Stimulated activated CD8-positive, alpha-beta memory T cell treated with anti-CD3 and anti-CD28 coated beads, Interleukin-4, amount 100 ng/mL, for 48 hours (primary cell): ENCODE data around the gene MYL10.

Source experiments
- DNase-seq: peaks from one replicate; pipeline ENCODE4 v3.0.0-alpha.2; 2020

The MYL10 gene

DNA sequence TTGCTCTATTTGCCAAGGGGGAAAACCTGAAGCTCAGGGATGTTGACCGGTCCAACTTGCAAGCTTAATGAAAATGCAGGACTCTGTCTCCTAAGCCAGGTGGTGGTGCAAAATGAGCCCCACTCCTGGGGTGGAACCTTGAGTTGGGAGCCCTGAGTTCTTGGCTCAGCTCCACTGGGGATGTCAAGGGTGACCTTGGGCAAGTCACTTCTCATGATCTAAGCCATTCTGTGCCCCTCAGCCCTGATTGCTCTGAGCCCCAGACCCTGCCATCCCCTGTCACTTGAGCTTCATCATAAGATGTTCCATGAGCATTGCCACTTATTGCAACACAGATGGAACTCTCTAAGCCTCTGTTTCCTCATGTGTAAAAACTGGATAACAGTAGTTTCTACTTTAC, 33.9 kb downstream of the MYL10 start:
- DNase-seq, result no peak

DNA sequence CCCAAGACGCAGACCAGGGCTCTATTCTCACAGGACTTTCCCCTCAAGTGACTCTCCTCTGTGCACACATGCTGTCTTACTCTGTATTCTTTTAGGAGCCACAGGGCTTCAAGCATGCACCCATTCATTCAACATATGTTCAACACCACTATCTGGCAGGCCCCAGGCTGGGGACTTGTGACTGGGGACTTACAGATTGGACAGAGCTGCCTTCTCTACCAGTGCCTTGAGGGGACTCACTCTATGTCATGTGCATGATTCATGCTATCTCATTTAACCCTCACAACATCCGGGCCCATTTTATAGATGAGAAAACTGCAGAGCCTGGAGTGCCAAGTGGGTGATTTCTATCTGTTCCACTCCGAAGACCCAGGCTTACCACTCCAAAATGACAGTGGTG, 34.3 kb downstream of the MYL10 start:
- DNase-seq, result no peak

DNA sequence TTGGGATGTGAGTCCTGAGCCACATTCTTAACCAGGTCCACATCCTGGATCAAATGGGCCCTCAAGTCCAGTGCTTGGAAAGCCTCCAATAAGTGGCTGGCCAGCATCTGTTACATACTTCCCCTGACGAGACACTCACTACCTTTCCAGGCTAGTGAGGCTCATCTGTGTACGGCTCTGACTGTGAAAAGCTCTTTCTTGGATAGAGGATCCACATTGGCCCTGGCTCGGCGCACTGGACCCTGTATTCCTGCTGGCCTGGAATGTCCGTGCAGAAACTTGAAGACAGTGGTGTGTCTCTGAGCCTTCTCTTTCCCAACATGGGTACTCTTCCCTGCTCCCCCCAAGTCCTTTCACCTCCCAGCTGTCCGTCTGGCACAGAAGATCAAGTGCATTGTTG, 35.5 kb downstream of the MYL10 start:
- DNase-seq, result no peak

DNA sequence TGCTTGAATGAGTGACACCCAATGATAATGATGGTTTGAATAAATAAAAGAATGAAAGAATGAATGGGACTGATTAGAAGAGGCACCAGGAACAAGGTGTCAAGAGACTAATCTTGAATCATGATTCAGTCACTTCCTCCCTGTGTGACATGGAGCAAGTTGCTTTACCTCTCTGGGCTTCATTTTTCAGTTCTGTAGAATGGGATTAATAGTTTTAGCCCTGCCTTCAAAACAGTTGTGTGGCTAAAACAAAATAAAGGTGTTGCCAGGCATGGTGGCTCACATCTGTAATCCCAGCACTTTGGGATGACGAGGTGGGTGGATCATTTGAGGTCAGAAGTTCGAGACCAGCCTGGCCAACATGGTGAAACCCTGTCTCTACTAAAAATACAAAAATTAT, 37.6 kb downstream of the MYL10 start:
- no peak for DNase-seq

DNA sequence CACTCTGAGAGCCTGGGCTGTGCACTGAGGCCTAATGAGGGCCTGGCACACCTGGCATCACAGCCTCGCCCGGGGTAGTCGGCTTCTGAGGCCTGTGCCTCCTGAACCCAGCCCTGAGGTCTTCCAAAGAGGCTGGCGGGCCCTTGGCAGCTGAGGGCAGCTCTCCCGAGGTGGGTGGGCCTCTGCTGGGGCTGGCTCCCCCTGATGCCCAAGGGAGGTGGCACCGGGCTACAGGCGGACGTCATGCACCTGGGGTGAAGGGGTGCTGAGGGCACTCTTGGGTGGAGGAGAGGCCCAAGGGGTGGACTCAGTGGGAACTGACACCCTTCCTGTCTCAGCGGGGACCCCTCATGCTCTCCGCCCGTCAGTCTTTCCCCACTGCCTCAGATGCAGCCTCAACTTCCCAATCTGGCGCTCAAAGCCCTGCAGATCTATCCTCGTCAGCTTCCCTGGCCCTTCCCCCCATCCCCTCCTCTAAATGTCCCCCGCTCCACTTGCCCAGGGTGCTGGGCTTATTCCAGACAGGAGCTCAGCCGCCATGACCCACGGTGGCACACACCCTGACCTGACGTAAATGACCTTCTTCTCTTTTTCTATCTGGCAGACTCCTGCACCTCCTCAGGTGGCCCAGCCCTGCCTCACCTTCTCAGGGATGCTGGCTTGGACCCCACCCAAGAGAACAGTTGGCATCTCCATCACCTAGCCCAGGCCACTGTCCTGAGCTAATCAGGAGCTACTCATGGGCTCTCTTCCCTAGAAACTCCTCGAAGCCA, 38.2 kb downstream of the MYL10 start:
- no peak for DNase-seq

DNA sequence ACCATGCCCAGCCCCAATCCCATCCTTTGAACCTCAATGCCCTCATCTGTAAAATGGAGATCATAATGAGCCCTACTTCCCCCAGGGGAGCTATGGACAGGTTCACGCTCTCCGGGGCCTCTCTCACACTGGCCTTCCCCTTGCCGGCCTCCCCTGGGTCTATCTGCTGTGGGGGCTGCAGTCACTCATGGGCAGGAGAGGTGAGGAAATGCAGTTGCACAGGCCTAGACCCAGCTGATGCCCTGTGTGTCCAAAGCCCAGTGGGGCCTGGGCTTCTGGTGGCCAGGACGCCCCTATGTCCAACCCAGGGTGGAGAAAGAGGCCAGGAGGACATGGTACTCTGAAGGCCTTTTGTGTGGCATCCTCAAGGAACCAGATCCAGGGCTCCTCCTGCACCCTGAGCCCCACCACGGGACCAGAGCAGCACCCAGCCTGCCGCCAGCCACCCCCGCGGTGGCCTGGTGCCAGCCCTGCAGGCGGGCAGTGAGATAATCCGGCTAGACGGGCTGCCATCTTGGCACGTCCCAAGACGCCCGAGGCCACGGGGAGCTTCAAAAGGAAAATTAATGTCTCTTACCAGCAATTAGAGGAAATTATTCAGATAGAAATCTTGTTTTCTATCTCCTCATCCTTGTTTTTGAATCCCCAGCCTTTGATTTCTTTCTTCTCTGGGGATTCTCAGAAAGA, 39.0 kb downstream of the MYL10 start:
- DNase-seq, result no peak

DNA sequence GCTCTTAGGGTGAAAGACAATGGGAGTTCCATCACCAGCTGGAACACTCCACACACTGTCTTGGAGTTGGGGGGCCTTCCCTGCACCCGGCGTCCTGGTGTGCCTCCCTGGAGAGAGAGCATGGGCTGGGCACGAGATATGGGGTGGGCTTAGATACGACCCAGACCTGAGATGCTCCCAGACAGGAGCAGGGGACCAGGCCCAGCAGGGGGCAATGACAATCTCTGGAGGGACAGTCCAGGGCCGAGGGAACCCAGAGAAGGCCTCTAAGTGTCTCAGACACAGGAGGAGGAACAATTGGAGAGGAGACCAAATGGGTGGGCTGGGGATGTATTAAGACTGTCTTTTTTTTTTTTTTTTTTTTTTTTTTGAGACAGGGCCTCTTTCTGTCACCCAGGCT, 40.0 kb downstream of the MYL10 start:
- no peak for DNase-seq

DNA sequence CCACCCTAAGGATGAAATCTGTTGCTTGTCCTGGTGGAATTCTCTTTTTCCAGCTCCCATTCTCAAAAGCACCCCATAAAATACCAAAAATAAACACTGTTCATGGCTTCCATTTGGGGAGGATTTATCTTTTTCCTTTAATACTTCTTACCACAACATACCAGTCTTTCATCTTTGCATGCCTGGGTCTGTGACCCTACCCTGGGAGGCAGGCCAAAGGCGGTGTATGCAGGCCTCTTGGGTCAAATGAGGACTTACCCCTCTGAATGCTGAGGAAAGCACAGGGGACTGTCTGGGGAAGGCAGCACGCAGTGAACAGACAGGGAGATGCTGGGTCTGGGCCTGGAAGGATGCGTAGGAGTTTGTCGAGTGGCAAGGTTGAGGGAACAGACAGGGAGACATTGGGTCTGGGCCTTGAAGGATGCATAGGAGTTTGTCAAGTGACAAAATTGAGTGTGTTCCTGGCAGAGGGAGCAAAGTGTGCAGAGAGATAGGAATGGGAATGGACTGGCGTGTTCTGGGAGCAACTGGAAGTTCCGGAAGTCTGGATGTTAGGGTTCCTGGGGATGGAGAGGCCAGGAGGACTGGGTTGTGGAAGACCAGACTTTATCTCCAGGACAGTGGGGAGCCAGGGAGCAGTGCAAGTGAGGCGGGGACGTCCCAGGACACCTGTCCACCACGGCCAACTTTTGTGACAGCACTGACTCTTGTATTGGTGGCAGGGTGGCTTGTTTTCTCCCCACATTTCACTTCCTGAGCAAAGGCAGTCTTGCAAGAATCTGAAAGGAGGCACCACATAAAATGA, 40.8 kb downstream of the MYL10 start:
- DNase-seq, result no peak

DNA sequence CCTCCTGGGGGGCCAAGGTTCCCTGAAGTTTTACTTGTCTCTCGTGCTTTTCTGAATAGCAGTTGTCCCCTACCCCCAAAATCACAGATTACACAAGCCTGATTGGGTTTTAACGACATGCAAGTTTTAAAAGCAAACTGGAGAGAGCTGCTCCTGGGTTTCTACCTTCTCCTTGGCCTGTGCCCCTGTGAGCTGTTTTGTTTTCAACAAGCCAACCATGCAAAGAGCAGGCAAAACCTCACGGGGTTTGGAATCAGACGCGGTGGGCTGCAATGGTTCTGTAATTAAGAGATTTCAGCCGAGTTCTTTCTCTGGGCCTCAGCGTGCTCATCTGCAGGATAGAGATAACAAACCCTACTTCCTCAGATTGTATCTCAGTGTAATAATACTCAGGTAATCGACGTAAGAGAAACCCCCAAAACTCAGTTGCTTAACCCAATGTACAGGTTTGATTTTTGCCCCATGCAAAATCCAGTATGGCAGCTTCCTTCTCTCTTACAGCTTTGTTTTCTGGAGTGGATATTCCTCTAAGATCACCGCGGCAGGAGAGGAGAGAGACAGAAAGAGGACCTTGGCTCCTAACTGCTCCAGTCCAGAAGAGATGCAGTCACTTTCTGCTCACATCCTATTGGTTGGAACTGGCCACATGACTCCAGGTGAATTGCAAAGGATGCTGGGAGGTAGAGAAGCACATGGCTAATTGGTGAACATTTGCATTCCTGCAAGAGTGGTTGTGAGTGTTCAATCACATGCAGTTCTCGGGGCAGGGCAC, 42.0 kb downstream of the MYL10 start:
- DNase-seq, result no peak

DNA sequence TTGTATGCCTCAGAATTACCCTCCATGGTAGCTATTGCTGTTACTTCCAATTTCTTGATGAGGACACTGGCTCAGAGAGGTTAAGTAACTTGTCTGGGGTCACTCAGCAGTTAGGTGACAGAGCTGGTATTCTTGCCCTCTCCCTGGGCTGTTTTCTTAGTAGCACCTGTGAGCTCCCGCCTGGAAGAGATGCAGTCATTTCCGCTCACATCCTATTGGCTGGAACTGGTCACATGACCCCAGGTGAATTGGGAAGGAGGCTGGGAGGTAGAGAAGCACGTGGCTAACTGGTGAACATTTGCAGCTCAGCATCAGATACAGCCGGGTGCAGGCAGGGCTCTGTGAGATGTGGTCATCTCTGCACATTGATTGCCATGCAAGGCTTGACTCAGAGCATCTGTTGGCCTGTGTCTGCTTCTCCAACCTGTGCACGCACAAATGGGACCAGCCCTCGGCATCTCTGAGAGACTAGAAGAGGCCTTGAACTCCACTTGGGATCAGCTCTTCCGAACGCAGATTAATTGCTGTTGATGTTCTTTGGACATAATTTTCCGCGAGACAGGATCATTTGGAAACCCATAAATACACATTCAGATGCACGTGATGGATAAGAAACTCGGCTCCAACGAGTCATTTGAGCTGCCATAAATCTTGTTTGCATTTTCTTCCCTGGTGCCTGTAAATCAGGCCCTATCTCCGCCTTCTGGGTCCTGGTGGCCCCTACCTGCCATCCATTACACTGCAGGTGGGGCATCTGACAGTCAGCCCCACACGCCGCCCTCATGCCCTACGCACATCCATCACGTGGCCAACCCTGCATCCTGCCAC, 42.8 kb downstream of the MYL10 start:
- DNase-seq, result no peak

DNA sequence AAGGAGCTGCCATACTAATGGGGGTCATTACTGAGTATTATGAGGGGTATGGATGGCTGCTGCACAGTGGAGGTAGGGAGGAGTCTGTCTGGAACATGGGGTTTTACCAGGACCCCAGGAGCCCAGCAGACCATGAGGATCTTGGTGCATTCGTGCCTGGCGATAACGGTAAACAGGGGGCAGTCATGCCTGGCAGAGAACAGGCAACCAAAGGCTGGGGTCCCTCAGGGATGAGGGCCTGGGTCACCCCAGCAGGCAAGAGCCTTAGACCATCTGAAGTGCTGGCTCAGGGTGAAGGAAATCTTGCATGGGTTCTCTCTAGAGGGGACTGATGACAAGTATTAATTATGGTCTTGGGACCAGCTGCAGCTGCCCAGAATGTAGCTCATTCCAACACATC, 46.1 kb downstream of the MYL10 start:
- DNase-seq, result no peak

DNA sequence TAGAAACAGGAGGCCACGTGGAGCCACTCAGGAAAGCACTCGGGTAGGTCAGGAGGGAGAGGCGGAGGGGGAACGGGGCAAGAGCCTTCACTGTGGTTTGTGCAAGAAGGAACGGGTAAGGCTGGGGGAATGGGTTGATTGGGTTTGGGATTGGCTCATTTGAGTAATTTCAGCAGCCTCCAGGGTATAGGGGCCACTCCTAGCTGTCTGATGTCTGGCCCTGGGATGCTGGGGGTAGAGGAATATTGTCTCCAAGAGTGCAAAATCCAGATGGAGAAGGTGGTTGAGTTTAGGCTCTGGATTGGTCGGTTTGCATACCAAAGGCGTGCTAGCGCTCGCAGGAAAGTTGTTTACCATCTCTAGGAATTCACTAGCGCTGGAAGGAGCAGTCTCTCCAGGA, 47.2 kb downstream of the MYL10 start:
- DNase-seq, result no peak

DNA sequence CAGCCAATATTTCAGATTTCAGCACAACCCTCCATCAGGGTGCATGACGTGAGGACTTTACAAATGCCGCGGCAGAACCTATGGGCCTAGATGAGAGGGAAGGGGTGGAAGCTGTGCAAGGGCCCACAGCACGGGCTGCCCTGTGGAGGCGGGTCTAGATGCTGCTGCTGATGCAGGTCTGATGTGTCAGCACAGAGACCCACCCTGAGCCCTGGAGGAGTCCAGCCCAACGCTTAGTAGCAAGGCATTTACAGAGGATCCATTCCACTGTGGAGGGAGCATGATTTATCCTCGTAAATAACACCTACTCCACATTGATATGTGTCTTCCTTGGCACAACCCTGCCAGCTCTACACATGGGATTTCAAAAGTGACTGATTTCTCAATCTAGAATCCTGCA, 48.5 kb downstream of the MYL10 start:
- DNase-seq, result no peak

DNA sequence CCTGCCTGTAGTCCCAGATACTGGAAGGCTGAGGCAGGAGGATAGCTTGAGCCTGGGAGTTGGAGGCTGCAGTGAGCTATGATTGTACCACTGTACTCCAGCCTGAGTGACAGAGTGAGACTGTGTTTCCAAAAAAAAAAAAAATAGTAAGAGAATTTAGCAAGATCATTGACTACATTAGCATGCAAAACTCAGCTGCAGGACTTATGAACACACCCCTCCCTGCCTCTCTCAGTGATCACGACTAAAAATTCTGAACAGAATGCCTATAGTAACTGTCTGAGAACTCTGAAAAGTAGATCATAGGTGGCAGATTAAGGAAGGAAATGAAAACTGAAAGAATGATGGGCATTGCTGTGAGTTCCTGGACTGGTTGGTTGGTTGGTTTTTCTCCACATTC, 50.5 kb downstream of the MYL10 start:
- DNase-seq, result no peak

DNA sequence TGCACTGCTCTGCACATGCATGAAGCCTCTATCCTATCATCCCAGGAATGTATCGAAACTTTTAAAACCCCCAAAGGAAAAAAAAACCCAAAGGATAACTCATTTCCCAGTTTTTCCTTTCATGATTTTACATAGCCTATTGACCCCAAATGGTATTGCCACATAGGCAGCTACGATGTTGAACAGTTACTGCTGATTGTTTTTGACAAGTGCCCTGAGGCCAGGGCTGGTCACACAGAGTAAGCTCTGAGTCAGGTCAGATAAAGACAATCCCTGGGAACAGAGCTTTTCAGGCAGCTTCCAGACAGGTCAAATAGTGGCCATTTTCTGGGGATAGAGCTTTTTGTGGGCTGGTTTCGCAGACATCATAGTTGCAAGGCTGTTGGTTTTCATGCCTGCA, 52.1 kb downstream of the MYL10 start:
- no peak for DNase-seq

DNA sequence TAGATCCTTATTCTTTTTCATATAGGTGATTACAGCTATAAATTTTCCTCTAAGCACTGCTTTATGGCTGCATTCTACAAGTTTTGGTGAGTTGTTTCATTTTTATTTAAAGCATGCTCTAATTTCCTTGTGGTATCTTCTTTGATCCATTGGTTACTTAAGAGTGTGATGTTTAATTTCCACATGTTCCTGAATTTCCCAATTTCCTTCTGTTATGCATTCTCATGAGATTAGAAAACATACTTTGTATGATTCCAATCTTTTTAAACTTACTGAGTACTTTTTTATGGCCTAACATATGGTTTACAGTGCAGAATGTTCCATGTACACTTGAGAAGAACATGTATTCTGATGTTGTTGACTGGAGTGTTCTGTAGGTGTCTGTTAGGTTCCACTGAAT, 53.4 kb downstream of the MYL10 start:
- no peak for DNase-seq

DNA sequence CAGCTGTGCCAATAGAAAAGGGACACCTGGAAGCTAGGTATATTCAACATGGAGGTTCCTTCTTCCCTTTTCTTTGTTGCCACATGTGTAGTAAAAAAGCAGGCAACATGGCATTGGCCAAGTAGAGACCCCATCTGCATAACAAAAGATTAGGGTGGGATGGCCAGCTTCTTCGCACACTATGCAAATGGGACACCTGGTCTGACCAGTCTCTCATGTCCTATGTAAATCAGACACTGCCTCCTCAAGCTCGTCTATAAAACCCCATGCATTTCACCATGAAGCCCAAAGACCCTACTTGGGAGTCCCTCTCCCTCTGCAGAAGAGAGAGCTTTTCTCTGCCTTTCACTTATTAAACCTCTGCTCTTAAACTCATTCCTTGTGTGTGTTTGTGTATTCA, 53.9 kb downstream of the MYL10 start:
- no peak for DNase-seq

DNA sequence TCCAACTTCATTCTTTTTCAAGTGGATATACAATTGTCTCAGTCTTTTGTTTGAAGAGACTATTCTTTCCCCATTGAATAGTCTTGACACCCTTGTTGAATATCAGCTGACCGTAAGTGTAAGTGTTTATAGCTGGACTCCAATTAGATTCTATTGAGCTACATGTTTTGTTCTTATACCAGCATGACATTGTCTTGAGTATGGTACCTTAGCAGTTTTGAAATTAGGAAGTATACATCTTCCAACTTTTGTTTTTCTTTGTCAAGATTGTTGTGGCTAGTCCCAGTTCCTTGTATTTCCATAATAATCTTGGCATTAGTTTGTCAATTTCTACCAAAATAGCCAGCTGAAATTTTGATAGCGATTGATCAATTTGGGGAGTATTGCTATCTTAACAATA, 56.9 kb downstream of the MYL10 start:
- no peak for DNase-seq

DNA sequence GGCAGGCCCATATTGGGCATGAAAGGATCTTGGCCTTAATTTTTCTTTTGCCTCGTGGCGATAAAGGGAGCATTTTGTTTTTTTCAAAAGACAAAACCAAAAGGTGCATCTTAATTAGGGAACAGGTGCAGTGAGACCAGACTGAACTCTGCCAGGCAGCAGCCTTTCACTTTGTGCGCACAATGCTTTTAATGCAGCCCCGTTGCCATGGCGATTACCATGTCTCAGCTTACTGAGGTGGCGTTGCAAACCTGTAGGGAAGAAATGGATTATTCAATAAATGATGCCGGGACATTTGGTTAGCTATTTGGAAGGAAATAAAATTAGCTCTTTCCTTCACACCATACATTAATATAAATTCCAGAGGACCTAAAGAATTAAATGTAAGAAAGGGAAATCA, 61.9 kb downstream of the MYL10 start:
- no peak for DNase-seq

DNA sequence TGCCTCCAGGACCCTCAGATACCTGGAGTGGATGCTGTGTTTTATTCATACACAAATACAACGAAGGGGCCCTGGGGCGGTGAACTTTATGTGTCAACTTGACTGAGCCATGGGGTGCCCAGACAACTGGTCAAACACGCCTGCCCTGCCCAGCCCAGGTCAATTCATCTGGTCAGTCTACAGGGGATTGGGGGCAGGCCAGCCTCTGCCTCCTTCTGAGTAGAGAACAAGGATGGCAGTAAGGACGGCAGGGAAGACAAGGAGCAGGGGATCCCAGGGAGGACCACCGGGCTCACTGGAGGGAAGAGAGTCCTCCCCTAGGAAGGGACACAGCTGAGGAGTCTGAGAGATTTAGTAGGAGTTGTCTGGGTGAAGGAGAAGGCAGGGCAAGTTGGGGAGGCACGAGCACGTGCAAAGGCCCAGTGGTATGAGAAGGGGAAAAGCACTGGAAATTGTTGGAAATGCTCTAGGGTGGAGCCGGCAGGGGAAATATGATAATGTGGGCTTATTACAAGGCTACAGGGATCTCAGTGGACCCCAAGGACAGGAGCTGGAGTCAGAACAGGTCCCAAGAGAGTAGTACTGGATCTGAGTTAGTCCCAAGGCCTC, 63.4 kb downstream of the MYL10 start:
- DNase-seq, result no peak

DNA sequence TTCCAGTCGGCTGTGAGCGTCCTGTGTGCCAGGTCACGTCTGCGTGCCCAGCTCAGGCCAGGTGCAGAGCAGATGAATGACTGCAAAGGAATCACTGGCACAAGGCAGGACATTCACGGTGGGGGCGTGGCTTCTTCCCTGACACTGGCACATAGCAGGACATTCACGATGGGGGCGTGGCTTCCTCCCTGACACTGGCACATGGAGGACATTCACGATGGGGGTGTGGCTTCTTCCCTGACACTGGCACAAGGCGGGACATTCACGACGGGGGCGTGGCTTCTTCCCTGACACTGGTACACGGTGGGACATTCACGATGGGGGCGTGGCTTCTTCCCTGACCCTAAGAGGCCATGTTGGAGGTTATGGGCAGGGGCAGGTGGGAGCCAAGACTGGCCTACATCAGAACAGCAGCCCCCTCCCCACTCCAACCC, 64.3 kb downstream of the MYL10 start:
- no peak for DNase-seq
